M059J (cell line): ENCODE data around the gene SPINT1. TPM values are rescaled to one million over a fixed set of nuclear protein-coding genes. Genes with fewer than 3 reads are reported as not detected.

Source experiments
- DNase-seq: peaks from one replicate; pipeline ENCODE4 v3.0.0-alpha.2; 2012; ENCODE audit warnings: low read depth
- total RNA-seq: library from RNA; depleted of rRNA; stranded (reverse); fragments of >200 nt; shearing (Covaris generic); gene quantifications from 2 replicates; pipeline ENCODE4 v1.2.3, GENCODE V29; 2014

Gene SPINT1
- total RNA-seq, 1 experiment from 2014 or later = 15.5 TPM

DNA sequence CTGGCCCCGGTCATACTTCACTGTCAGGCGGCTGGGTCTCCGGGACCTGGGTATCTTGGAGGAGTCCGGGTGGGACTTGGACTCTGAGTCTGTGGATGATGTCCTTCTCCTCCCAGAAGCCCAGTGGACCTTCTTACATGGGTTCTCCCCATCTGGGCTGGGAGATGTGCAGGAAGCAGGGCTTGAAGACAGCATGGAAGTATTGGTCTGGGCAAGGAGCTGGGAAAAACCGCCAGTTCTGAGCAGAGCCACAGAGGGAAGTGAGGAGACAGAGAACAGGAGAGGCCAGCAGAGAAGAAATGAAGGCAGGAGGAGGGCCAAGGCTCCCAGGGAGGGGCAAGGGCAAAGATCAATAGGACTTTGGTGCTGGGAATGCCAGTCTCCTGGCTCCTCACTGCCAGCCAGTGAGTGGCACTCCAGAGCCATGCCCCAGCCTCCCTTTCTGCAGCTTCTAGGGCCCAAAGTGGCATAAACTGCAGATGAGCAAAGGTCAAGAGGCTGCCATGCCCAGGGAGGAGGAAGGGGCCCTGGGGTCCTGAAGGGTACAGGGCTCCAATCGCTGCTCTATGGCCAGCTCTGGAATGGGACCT lies 15.3 kb upstream of the SPINT1 start, which contains the start of gene PPP1R14D:
Gene PPP1R14D, minus strand, starts transcription at position 262 of the 590 bp plus-strand sequence. Its CDS starts 67 bp downstream, at position 195.
- DNase-seq = no peak

DNA sequence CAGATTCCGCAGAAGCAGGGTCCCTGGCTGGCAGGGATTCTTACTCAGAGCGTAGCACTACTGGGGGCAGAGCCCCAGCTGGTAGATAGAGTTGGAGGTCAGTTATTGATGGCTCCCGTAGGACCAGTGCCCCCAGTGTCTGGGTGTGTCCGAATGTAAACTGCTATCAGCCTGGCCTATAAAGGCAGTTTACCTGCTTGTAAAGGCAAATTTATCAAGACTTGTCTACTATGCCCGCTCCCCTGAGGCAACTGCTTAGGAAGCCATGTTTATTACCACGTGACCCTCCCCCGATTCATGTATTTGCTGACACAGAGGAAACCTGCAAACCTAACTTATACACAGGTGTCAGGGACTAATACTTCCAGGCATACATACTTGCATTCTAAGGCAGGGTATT lies 14.7 kb upstream of the SPINT1 start:
- no peak for DNase-seq

DNA sequence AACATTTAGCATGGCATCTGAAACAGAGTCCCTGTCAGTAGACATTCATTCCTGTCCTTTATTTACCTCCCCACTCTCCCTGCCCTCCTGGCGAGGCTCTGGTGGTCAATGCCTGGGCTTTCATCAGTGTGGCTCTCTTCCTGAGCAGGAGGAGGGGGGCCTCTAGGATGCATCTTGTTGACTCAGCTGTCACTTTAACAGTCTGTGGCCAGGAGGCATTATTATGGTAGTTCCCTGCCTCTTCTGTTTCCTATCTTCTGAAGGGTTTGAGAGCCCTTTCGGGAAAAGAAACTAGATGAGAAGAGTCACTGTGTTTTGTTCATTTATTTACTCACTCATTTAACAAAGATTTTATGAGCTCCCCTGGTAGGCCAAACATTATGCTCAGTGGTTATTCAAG lies 13.0 kb upstream of the SPINT1 start:
- no peak for DNase-seq

DNA sequence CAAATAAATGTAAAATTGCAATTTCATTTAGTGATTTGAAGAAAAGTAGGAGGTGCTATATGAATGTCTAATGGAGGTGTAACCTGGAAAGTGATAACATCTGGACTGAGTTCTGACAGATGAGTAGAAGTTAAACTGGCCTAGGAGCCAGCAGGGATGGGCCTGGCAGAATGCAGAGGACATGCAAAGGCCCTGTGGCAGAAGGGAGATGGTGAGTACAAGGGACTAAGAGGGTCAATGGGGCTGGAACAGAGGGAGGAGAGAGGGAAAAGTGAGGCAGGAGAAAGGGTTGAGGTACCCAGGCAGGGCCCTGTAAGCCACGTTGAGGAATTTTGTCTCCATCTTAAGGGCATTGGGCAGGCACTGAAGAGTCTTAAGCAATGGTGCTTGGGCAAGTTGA lies 12.0 kb upstream of the SPINT1 start:
- no peak for DNase-seq

DNA sequence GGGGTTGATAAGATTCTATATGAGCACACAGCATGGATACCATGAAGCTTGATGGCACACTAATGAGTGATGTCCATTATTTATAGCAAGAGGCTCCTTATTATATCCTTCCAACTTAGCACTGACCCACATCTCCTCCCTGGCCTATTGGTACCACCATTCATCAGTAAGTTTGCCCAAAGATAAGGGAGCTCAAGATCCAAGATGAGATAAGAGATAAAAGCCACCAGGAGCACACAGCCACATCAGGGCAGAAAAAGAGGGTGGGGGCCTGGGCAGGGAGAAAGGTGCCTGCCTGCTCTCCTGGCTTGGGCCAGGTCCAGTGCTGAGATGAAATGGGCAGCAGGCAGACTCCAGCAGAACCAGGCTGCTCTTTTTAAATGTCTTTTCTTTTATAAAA lies 10.9 kb upstream of the SPINT1 start:
- no peak for DNase-seq

DNA sequence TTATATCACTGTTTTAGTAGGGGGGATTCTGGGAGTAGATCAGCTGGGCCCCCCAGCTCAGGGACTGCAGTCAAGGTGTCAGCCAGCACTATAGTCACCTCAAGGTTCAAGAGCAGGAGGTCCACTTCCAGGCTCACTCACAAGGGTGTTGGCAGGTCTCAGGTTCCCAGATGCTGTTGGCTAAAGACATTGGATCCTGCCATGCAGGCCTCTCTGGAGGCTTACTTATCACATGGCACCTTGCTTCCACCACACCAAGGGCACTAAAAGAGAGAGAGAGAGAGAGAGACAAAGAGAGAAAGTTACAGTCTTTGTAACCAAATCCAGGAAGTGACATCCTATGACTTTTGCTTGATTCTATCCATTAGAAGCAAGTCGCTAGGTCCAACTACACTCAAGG lies 7.8 kb upstream of the SPINT1 start:
- no peak for DNase-seq

DNA sequence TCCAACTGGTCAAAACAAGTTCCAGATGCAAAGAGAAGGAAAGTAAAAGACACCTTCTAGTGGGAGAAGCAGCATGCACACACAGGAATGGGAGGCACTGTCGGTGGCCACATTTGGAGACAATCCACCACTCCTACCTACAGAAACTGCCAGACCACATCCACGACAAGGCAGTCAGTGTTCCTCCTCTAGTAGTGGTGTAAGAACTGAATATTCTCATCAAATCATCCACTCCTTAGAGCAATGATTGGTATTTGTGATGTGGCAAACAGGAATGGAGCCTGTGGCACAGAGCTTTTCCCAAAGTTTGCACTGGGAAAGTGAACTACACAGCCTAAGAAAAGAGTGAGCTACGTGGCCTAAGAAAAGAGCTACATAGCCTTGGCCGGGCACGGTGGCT lies 5.1 kb upstream of the SPINT1 start:
- DNase-seq = no peak

DNA sequence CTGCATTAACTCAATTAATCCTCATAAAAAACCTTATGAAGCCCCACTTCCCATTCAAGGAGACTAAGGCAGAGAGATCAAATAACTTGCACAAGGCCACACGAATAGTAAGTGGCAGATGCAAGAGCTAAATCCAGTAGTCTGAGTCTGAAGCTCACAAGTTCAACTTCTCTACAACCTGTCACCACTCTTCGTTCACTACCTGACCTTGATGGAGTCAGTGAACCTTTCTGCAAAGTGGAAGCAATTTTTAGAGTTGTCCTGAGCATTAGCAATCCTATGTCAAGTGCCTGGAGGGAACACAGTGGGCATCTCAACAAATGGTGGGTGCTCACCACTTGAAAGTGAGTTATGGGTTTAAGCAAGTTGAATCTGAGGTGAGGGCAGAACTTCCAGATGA lies 2.1 kb upstream of the SPINT1 start:
- DNase-seq = no peak

DNA sequence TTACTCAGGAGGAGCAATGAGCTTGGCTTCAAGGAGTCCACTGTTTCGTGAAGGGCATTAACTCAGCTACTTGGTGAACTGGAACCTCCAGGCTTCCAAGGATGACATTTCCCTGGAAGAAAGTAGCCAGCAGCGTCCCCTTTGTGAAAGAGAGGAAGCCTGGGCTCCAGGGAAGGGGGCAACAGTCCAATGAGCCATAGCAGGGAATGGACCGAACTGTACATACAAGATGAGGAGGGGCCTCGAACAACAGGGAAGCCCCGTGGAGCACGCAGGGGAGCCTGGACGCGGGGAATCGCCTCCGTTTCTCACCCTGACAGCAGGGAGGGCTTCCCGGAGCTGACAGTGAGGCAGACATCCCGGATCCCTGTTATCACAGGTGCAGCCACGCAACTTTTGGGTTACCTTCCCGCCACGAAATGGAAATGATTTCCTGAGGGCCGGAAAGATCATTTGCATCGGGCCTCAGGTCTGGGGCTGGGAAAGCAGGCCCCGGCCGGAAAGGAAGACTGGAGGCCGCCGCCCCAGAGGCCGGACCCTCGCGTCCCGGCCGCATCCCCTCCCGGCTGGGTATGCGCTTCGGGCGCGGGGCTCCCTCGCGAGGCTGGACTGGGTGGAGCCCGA lies 475 bp upstream of the SPINT1 start:
- no peak for DNase-seq

DNA sequence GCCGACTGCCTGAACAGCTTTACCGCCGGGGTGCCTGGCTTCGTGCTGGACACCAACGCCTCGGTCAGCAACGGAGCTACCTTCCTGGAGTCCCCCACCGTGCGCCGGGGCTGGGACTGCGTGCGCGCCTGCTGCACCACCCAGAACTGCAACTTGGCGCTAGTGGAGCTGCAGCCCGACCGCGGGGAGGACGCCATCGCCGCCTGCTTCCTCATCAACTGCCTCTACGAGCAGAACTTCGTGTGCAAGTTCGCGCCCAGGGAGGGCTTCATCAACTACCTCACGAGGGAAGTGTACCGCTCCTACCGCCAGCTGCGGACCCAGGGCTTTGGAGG lies 815 bp downstream of the SPINT1 start:
- DNase-seq = peak; percentile 18

DNA sequence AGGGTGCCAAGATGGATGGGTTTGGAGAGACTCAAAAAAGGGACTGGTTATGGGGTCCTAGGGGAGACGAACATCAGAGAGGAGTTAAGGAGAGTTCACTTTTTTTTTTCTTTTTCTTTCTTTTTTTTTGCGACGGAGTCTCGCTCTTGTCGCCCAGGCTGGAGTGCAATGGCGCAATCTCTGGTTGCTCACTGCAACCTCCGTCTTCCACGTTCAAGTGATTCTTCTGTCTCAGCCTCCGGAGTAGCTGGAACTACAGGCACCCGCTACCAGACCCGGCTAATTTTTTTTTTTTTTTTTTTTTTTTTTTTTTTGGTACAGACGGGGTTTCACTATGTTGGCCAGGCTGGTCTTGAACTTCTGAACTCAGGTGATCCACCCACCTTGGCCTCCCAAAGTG lies 1.2 kb downstream of the SPINT1 start:
- DNase-seq = no peak

DNA sequence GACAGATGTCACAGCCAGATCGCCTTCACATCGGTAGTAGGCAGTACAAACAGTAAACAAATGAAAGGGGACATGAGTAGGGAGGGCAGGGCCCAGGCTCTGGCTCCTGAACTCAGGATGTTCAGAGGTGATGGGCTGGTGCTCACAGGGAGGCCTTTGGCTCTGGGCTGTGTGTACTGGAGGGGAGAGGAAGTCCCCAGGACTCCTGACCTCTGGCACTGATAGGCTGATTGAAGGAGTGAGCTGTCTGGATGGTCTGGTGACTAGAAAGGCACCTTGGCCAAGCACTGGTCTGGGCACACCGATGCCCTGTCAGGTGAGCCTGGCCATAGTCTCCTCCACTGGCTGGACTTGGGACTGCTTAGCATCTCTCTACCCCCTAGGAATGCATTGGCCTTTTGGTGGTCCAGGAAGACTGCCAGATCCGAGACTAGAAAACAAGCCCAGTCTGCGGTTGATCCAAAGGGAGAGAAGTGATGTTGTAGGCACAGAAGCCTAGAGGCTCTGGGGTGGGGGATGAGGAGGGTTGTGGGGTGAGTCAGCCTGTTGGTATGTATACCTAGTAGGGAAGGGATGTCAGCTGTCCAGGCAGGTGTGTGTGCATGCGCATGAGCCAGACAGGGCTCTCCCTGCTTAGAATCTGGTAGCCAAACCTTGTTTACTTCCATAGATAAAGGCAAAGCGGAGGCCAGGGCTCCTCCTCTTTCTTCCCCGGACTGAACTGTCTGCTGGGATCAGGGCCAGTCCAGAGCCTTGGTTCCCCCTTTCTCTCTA lies 1.9 kb downstream of the SPINT1 start:
- DNase-seq = peak; percentile 50

DNA sequence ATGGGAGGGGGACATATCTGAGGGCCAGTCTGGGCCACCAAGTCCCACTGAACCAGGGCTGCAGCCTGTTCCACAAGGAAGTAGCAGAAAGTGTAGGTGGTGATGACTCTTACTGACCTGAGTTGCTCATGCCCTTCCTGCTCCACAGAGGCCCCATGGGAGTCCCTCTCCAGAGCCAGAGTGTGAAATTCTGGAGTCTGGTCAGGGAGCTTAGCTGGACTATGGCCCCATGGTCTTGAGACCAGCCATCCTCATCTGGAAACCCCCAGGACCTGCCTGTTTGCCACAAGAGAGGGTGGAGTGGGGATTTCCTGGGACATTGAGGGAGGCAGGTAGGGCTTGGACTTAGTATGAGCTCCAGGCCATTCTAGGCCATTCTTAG lies 3.0 kb downstream of the SPINT1 start:
- DNase-seq = no peak

DNA sequence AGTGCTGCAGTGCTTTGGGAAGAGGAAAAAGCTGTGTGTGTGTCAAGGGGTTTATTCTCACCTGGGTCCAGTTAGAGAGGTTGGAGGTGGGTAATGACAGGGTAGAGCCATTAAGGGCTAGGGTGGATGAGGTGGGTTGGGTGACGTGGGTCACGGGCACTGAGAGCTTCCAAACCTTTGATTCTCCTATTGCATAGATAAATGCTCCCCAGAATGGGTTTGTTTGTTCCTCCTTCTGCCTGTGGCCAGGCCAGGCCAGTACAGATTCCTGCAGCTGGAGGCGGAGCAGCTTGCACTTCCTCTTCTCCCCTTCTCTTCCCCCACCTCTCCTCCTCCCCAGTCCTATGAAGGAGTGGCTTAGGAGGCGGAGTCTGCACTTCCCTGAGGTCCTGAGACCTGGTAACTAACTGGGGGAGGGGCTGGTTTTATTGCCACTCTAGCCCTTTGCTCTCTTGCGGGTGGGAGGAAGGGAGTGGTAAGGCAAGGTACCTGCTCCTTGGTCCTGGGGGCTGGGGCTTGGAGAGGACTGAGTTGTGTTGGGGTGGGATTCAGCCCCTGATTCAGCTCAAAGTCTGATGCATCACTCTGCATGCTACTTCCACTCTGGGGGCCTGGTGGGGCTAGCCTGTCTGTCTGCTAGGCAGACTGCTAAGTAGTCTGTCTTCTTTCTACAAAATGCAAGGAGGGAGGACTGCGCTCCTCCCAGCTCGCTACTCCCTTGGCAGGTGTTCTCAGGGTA lies 3.5 kb downstream of the SPINT1 start:
- DNase-seq = peak; percentile 55

DNA sequence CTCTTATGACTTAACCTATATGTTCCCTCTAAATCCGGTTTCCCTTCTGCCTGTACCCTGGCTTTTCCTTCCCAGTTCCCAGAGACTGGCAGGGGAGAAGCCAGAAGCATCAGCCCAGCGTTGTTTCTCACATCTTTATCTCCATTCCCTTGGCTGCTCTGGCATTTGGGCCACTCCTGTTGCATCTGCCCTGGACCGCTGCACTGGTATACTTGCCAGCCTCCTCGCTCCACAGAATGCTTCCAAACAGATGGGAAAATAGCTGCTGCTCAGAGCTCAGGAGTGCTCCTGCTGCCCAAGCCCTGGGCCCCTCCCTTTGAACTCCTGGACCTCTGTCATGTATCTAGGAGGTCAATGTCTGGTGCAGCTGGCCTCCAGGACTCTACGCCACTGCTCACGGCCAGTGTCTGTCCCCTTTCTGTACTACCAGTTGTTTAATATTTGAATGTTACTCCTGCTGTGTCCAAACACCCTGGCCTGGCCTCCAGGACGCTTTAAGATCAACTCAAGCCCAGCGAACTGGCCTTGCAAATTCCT lies 6.8 kb downstream of the SPINT1 start:
- no peak for DNase-seq

DNA sequence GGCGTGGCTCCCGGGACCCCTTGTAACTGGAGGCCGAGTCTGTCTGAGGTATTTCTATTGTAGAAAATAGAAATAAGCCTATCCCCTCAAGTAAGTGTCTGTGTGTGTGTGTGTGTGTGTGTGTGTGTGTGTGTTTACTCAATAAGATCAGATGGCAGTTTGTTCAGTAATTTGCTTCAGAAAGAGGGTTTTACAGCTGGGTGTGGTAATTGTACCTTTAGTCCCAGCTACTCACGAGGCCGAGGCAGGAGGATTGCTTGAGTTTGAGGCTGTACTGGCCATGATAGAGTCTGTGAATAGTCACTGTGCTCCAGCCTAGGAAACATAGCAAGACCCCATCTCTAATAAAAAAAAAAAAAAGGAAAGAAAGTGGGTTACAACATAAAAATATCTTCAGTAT lies 8.7 kb downstream of the SPINT1 start:
- no peak for DNase-seq

DNA sequence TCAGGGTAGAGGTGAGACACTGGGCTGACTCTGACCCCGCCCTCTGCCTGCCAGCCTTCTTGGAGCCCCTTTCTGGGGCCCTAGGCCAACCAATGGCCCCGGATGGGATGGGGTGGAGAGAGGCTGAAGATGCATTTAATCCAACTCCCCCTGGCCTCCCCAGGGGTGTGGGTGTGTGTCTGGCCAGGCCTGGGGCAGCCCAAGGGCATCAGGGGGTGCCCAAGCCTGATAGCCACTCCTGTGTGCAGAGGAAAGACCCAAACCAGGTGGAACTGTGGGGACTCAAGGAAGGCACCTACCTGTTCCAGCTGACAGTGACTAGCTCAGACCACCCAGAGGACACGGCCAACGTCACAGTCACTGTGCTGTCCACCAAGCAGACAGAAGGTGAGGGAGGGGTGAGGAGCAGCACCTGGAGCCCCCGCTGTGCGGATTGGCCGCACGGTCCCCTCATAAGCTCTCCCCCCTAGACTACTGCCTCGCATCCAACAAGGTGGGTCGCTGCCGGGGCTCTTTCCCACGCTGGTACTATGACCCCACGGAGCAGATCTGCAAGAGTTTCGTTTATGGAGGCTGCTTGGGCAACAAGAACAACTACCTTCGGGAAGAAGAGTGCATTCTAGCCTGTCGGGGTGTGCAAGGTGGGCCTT lies 9.5 kb downstream of the SPINT1 start:
- no peak for DNase-seq

DNA sequence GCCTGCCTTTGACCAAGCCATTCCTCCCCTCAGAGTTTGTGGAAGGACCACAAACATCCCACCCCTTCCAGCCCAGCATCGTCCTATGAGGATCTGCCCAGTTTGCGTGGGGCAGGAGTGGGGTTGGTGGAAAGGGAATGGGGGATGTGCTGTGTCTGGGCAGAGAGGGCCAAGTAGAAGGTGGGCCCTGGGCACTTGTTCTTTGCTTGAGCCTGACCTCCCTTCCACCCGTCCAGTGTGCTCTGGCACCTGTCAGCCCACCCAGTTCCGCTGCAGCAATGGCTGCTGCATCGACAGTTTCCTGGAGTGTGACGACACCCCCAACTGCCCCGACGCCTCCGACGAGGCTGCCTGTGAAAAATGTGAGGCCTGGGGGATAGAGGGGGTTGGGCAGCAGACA lies 10.3 kb downstream of the SPINT1 start:
- no peak for DNase-seq

DNA sequence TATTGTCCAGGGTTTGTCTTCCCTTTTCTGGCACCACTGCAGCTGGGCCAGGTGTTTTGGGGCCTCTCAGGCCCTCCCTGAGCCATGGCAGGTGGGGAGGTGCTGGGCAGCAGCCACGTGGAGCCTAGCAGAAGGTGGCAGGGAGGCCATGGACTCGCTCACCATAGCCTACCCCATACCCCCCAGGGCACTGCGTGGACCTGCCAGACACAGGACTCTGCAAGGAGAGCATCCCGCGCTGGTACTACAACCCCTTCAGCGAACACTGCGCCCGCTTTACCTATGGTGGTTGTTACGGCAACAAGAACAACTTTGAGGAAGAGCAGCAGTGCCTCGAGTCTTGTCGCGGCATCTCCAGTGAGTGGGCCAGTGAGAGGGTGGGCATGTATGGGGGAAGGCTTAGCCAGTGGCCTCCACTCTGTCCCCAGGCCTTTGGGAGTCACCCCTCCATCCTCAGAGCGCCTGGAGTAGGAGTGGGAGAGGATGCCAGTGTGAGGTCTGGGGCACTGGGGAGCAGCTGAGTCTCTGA lies 11.9 kb downstream of the SPINT1 start:
- DNase-seq = no peak

DNA sequence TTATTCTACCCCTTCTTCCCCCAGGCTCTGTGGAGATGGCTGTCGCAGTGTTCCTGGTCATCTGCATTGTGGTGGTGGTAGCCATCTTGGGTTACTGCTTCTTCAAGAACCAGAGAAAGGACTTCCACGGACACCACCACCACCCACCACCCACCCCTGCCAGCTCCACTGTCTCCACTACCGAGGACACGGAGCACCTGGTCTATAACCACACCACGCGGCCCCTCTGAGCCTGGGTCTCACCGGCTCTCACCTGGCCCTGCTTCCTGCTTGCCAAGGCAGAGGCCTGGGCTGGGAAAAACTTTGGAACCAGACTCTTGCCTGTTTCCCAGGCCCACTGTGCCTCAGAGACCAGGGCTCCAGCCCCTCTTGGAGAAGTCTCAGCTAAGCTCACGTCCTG lies 12.9 kb downstream of the SPINT1 start:
- no peak for DNase-seq

DNA sequence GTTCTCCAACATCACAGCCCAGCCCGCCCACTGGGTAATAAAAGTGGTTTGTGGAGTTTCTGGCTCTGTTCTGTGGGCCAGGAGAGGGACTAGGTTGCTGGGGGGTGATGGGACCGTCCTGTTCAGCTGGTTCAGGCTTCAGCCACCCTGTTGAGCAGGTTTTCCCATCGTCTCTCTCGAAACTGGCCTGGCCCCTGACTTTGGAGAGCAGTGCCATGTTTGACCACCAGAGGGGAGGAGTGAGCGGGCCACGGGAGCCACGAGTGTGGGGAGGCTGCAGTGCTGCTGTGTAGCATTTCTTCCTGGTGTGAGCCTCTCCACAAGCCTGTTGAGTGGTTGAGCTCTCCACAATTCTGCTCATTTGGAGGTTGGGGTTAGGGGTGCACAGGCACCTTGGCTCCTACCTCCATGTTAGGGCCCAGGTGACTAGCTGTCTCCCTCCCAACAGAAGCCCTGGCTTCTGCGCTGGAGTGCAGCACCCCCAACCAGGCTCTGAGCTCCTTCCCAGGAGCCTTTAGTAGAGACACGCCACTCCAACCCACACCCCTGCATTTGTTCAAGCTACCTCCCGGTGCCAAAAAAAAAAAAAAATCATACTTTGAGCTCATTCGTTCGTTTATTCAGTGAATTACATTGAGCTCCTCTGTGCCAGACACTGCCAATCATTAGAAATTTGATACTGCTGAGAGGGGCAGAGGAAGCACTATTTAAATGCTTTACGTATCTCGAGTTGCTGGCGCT lies 13.9 kb downstream of the SPINT1 start:
- DNase-seq = peak; percentile 63
